Breast epithelium (tissue), 4 donors: Measurements from ENCODE around the gene ACVR1. TPM values are rescaled to one million over a fixed set of nuclear protein-coding genes. Genes with fewer than 3 reads are reported as not detected.

ENCODE experiments used
- DNase-seq, 2 donors: peaks; one replicate each; pipeline ENCODE4 v3.0.0-alpha.2; 2019; ENCODE audit warnings: low spot score in 2 of 2
- H3K27ac ChIP-seq, 2 donors: fragments of 200-600 bp; sonication (generic) in 1 of 2; one replicate each; pipeline ENCODE4 v1.5.1; 2016 to 2019; ENCODE audit warnings: mild to moderate bottlenecking in 1 of 2
- H3K27me3 ChIP-seq, 2 donors: fragments of 200-600 bp; sonication (generic) in 1 of 2; one replicate each; pipeline versions ENCODE4 v1.5.1 to v1.6.0; 2017 to 2019; ENCODE audit warnings: control low read depth in 1 of 2, mild to moderate bottlenecking in 1 of 2
- H3K36me3 ChIP-seq: fragments of 200-600 bp; one replicate; pipeline ENCODE4 v1.5.1; 2019
- H3K4me1 ChIP-seq, 2 donors: fragments of 200-600 bp; sonication (generic); one replicate each; pipeline ENCODE4 v1.5.1; 2016 to 2019; ENCODE audit warnings: control low read depth in 1 of 2
- H3K4me3 ChIP-seq, 3 donors: fragments of 200-600 bp; sonication (generic); 1 replicate in 2 of 3; 2 replicates in 1 of 3; pipeline ENCODE4 v1.5.1; 2016 to 2019; ENCODE audit warnings: mild to moderate bottlenecking in 3 of 3, moderate library complexity in 2 of 3
- H3K9me3 ChIP-seq, 2 donors: fragments of 200-600 bp; sonication (generic) in 1 of 2; one replicate each; pipeline ENCODE4 v1.5.1; 2016 to 2019; ENCODE audit warnings: control low read depth in 1 of 2
- POLR2A ChIP-seq: fragments of 450-650 bp; IDR thresholded peaks from one replicate; pipeline ENCODE4 v1.6.1; 2016; ENCODE audit warnings: antibody characterized with exemption, mild to moderate bottlenecking, moderate library complexity
- POLR2AphosphoS5 ChIP-seq, 3 donors: sonication (generic); formaldehyde crosslinking; IDR thresholded peaks; one replicate each; pipeline ENCODE4 v1.6.1; 2017; ENCODE audit warnings: antibody characterized with exemption in 3 of 3
- intact Hi-C: fragments of 100-400 bp; cut with DNase I; formaldehyde crosslinking; loops from one replicate; pipeline ENCODE4 v1.15.1; 2023; ENCODE audit warnings: low total_unique reads
- total RNA-seq, 3 donors: library from RNA; depleted of rRNA; stranded (reverse); fragments of >200 nt; gene quantifications; one replicate each; pipeline ENCODE4 v1.1.0, GENCODE V29; 2016
- TF ChIP-seq, protein P1 (sequence below), 3 donors: fragments of 450-650 bp; IDR thresholded peaks; one replicate each; pipeline ENCODE4 v1.5.1; 2016 to 2017; ENCODE audit warnings: antibody characterized with exemption in 3 of 3, mild to moderate bottlenecking in 3 of 3, moderate library complexity in 3 of 3

Gene ACVR1
- total RNA-seq, 3 donors from 2014 or later = 31.5 to 45.4 (median 32.8) TPM

DNA sequence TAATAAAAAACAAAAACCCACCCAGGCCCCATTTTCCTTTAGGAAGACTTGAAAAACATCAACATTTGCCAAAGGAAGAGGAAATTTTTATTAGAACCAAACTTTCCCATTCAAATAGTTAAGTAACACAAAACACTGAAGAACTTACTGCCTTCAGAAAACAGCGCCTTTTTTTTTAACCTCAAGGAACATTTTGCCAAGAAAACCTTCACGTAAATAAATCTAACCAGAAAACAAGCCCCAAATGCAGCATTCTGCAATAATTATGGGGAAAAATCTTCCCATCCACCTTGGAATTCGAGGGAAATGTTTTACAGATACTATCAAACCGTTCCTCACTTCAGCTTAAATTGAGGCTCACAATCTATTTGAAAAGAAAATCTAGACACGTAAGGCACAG, 56.4 kb downstream of the ACVR1 start:
- Histone ChIP-seq H3K27ac (peak overlapping the region in 1 of 2 donors; percentile 8), H3K4me1 (no peaks in the 10 kb centered on the region), H3K27me3 (no peaks in the 10 kb centered on the region), H3K9me3 (no peaks in the 10 kb centered on the region), H3K36me3 (no peaks in the 10 kb centered on the region), H3K4me3 (no peak overlapping the region)
- intact Hi-C loops = no loop called here
- TF ChIP-seq, protein P1, sequence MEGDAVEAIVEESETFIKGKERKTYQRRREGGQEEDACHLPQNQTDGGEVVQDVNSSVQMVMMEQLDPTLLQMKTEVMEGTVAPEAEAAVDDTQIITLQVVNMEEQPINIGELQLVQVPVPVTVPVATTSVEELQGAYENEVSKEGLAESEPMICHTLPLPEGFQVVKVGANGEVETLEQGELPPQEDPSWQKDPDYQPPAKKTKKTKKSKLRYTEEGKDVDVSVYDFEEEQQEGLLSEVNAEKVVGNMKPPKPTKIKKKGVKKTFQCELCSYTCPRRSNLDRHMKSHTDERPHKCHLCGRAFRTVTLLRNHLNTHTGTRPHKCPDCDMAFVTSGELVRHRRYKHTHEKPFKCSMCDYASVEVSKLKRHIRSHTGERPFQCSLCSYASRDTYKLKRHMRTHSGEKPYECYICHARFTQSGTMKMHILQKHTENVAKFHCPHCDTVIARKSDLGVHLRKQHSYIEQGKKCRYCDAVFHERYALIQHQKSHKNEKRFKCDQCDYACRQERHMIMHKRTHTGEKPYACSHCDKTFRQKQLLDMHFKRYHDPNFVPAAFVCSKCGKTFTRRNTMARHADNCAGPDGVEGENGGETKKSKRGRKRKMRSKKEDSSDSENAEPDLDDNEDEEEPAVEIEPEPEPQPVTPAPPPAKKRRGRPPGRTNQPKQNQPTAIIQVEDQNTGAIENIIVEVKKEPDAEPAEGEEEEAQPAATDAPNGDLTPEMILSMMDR (IDR thresholded peaks at IDR 0.05) = no peak
- TF ChIP-seq POLR2AphosphoS5 (IDR thresholded peaks at IDR 0.05) (no peak), POLR2A (no peak)
- no peak for DNase-seq

DNA sequence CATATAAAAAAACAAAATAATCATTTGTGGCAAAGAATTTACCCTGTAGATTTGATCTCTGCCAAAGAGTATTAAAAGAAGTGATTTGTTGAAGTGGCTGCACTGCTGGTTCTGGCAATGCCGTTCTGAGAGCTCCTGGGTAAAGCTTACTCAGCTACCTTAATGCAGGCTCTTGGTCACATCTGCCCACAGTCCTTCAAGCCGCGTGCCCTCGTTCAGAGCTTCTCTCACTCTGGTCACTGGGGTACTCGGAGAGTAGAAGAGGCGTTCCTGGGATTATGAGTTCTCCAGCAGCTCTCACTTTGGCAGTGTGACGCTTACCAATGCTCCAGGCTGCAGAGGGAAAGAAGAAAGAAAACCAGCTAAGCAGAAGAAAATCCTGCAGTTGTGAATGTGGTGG, 57.9 kb downstream of the ACVR1 start:
- Histone ChIP-seq H3K4me1 (no peaks in the 10 kb centered on the region), H3K9me3 (no peaks in the 10 kb centered on the region), H3K27me3 (no peaks in the 10 kb centered on the region), H3K27ac (no peak overlapping the region), H3K4me3 (no peak overlapping the region), H3K36me3 (no peaks in the 10 kb centered on the region)
- no peak for DNase-seq
- intact Hi-C loops = no loop called here
- TF ChIP-seq POLR2A (no peak), POLR2AphosphoS5 (IDR thresholded peaks at IDR 0.05) (no peak)
- TF ChIP-seq, protein P1 (IDR thresholded peaks at IDR 0.05) = no peak

DNA sequence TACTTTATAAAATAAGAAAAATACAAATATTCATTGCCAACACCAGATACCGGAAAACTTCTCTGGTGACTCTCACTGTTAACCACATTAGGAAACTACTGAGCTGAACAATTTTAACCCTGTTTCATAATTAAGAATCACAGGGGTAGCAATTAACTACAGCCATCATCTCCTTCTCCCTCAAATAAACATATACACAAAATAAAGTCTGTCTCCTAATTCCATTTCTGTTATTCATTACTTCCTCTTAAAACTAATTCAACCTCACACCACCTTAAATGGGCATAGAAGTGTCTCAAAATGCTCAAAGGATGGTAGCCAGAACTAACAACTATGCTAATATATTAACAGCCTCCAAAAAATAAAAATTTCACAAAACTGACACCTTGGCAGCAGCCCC, 60.7 kb downstream of the ACVR1 start:
- TF ChIP-seq POLR2AphosphoS5 (IDR thresholded peaks at IDR 0.05) (no peak), POLR2A (no peak)
- TF ChIP-seq, protein P1 (IDR thresholded peaks at IDR 0.05) = no peak
- Histone ChIP-seq H3K36me3 (no peaks in the 10 kb centered on the region), H3K9me3 (no peaks in the 10 kb centered on the region), H3K27me3 (no peaks in the 10 kb centered on the region), H3K4me3 (no peak overlapping the region), H3K27ac (no peak overlapping the region), H3K4me1 (no peaks in the 10 kb centered on the region)
- intact Hi-C loops = no loop called here
- no peak for DNase-seq

DNA sequence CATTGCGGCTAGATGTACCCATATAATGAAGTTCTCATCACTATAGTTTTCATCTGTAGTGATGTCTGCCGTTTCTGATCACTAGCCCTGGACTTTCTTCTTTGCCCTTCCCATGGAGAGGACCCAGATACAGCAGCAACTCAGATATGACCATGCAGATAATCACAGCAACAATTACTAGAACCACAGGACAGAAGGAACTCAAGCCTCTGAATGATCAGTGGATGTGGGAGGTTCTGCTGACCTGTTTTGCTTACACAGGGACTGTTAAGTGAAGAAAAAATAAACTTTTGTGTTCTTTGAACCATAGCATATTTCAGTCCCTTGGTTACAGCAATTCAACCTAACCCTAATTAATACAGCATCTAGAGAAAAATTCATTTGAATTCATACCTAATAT, 62.7 kb downstream of the ACVR1 start:
- intact Hi-C loops = no loop called here
- H3K4me3 ChIP-seq = no peak overlapping the region
- no peaks in the 10 kb centered on the region for H3K4me1 ChIP-seq
- no peaks in the 10 kb centered on the region for H3K9me3 ChIP-seq
- no peaks in the 10 kb centered on the region for H3K27me3 ChIP-seq
- no peaks in the 10 kb centered on the region for H3K36me3 ChIP-seq
- no peak for TF ChIP-seq POLR2AphosphoS5 (IDR thresholded peaks at IDR 0.05)
- TF ChIP-seq, protein P1 (IDR thresholded peaks at IDR 0.05) = no peak
- no peak for DNase-seq
- H3K27ac ChIP-seq = no peak overlapping the region

DNA sequence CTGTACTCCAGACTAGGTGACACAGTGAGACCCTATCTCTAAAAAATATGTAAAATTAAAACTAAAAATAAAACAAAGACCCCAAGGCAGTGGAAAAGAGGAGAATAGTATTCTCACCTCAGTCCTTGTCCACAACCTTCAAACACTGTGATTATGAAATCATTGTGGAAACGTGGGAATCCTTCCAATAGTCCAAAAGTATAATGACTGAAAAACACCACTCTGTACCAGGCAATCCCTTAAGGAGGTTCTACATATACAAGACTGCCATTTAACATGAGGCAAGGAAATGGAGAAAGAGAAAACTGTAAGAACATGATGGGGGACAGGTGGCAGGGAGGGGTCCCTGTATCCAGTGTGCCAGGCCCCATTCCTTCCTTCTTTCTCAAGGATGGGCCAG, 66.1 kb downstream of the ACVR1 start:
- no peak for DNase-seq
- Histone ChIP-seq H3K4me1 (no peaks in the 10 kb centered on the region), H3K9me3 (no peaks in the 10 kb centered on the region), H3K27ac (peak overlapping the region in 1 of 2 donors; percentile 10), H3K36me3 (no peaks in the 10 kb centered on the region), H3K27me3 (no peaks in the 10 kb centered on the region), H3K4me3 (no peak overlapping the region)
- TF ChIP-seq, protein P1 (IDR thresholded peaks at IDR 0.05) = no peak
- TF ChIP-seq POLR2A (no peak), POLR2AphosphoS5 (IDR thresholded peaks at IDR 0.05) (no peak)
- intact Hi-C loops = no loop called here
